ENCODE results near the gene CNTN5.

DNA sequence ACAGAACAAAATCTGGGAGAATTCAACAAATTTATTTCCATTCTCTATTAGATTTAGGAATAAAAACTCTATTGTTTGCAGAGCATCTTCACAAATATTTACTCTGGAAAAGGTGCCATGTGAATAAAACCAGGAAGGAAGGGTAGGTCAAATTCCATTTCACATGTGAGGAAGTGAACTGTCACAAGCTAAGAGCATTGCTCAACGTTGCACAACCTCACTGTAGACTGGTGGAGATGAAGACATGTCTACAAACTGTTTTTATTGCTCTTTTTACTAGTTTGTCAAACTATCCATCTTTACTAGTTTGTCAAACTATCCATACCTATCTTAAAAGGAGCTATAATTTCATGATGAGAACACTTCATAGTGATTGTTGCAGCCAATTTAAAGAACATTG lies 236.4 kb downstream of the CNTN5 start:
- TF ChIP-seq, protein P1, sequence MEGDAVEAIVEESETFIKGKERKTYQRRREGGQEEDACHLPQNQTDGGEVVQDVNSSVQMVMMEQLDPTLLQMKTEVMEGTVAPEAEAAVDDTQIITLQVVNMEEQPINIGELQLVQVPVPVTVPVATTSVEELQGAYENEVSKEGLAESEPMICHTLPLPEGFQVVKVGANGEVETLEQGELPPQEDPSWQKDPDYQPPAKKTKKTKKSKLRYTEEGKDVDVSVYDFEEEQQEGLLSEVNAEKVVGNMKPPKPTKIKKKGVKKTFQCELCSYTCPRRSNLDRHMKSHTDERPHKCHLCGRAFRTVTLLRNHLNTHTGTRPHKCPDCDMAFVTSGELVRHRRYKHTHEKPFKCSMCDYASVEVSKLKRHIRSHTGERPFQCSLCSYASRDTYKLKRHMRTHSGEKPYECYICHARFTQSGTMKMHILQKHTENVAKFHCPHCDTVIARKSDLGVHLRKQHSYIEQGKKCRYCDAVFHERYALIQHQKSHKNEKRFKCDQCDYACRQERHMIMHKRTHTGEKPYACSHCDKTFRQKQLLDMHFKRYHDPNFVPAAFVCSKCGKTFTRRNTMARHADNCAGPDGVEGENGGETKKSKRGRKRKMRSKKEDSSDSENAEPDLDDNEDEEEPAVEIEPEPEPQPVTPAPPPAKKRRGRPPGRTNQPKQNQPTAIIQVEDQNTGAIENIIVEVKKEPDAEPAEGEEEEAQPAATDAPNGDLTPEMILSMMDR (IDR thresholded peaks at IDR 0.05), result no peak
- no peak for TF ChIP-seq POLR2A (IDR thresholded peaks at IDR 0.05)

Data from esophagus squamous epithelium (tissue), 4 donors.